Measurements from ENCODE around the gene FBXO46. TPM values are rescaled to one million over a fixed set of nuclear protein-coding genes. Genes with fewer than 3 reads are reported as not detected.

Gene FBXO46
- total RNA-seq, 1 experiment from 2014 or later = 45.5 TPM

- Histone ChIP-seq H4K20me1 (ENCODE audit: insufficient read depth) (peaks cover 9% of the 10 kb centered on the region), H3K4me3 (no peak overlapping the region), H3K4me2 (no peak overlapping the region), H3K9me3 (ENCODE audit: insufficient read depth, low read depth) (no peaks in the 10 kb centered on the region), H3K36me3 (ENCODE audit: low read depth) (peaks cover 28% of the 10 kb centered on the region), H3F3A (ENCODE audit: insufficient read depth, low read depth) (peaks cover 62% of the 10 kb centered on the region; the same call in 1 of the 2 replicates), H3K27me3 (ENCODE audit: insufficient read depth, low read depth) (no peaks in the 10 kb centered on the region), H3K79me2 (ENCODE audit: low read depth) (peaks cover 2% of the 10 kb centered on the region; the same call in 1 of the 2 replicates), H3K27ac (no peak overlapping the region), H3K4me1 (replicated peaks; ENCODE audit: insufficient read depth) (peaks cover 10% of the 10 kb centered on the region), H3K9me2 (ENCODE audit: insufficient read depth) (no peaks in the 10 kb centered on the region), H2AFZ (no peak overlapping the region)
- BruUV-seq (replicated peaks) = no TSS peak
- ChIA-PET CTCF (no interaction called here), POLR2A (ENCODE audit: unreplicated experiment) (no interaction called here)
- no peak for TF ChIP-seq EZH2 (IDR thresholded peaks at IDR 0.05; ENCODE audit: low read depth)
- TF ChIP-seq, protein P1, sequence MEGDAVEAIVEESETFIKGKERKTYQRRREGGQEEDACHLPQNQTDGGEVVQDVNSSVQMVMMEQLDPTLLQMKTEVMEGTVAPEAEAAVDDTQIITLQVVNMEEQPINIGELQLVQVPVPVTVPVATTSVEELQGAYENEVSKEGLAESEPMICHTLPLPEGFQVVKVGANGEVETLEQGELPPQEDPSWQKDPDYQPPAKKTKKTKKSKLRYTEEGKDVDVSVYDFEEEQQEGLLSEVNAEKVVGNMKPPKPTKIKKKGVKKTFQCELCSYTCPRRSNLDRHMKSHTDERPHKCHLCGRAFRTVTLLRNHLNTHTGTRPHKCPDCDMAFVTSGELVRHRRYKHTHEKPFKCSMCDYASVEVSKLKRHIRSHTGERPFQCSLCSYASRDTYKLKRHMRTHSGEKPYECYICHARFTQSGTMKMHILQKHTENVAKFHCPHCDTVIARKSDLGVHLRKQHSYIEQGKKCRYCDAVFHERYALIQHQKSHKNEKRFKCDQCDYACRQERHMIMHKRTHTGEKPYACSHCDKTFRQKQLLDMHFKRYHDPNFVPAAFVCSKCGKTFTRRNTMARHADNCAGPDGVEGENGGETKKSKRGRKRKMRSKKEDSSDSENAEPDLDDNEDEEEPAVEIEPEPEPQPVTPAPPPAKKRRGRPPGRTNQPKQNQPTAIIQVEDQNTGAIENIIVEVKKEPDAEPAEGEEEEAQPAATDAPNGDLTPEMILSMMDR (conservative IDR thresholded peaks at IDR 0.05) = no peak; the same call in 1 of the 2 replicates
- no peak for DNase-seq
- intact Hi-C loops (cut with micrococcal nuclease; ENCODE audit: unreplicated experiment) = no loop called here
These were observed 44.1 kb upstream of the FBXO46 start for GRCh38 chr19:45774765-45775164.

DNA sequence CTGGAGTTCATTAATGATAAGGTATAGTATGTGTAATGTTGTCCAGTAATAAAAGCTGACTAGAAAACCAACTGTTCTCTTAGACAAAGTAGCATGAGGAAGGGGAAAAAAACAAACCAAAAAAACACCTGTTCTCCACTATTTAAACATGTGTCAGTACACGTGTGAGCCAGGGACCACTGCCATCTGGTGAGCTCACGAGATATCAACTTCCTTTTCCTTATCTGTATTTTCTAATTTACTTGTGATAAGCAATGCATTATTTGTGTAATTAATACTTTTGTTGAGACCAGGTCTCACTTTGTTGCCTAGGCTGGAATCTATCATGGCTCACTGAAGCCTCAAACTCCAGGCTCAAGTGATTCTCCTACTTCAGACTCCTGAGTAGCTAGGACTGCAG lies 42.7 kb upstream of the FBXO46 start:
- Histone ChIP-seq H3K27ac (no peak overlapping the region), H3K4me1 (replicated peaks; ENCODE audit: insufficient read depth) (peaks cover 7% of the 10 kb centered on the region; the same call in 1 of the 2 replicates), H3K36me3 (ENCODE audit: low read depth) (peaks cover 24% of the 10 kb centered on the region; the same call in 1 of the 2 replicates), H3K4me3 (no peak overlapping the region), H2AFZ (no peak overlapping the region), H3K4me2 (no peak overlapping the region), H3F3A (ENCODE audit: insufficient read depth, low read depth) (peaks cover 67% of the 10 kb centered on the region; the same call in 1 of the 2 replicates), H3K79me2 (ENCODE audit: low read depth) (no peaks in the 10 kb centered on the region), H3K9me3 (ENCODE audit: insufficient read depth, low read depth) (no peaks in the 10 kb centered on the region), H3K9me2 (ENCODE audit: insufficient read depth) (no peaks in the 10 kb centered on the region), H3K27me3 (ENCODE audit: insufficient read depth, low read depth) (no peaks in the 10 kb centered on the region), H4K20me1 (ENCODE audit: insufficient read depth) (peaks cover 9% of the 10 kb centered on the region)
- intact Hi-C loops (cut with micrococcal nuclease; ENCODE audit: unreplicated experiment) = no loop called here
- BruUV-seq (replicated peaks) = no TSS peak
- ChIA-PET CTCF (no interaction called here), POLR2A (ENCODE audit: unreplicated experiment) (interaction anchor here (0.7 to 0.9 kb wide), 2 partner anchors 10 to 20 kb away, joined by 4 to 7 read pairs; no protein-coding TSS in a partner anchor)
- TF ChIP-seq EZH2 (IDR thresholded peaks at IDR 0.05; ENCODE audit: low read depth) = no peak
- TF ChIP-seq, protein P1 (conservative IDR thresholded peaks at IDR 0.05) = no peak
- no peak for DNase-seq

DNA sequence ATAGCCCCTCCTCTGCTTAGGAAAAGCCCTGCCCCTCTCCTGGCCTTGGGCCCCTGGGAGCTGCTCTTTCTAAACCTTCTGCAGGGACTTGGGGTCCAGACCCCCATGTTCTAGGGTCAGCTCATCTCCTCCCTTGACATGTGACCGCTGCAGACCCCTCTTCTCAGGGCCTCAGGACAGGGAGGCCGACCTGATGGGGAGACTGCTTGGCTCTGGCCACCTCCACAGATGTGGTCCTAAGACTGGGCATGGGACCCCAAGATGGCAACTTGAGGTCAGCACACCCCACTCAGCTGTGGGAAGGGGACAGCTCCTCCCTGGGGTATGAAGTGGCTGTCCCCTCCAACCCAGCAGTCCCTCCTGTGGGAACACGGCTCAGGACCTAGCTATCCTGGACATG lies 42.2 kb upstream of the FBXO46 start:
- H3K27ac ChIP-seq = no peak overlapping the region
- H3K4me1 ChIP-seq (replicated peaks; ENCODE audit: insufficient read depth) = peaks cover 7% of the 10 kb centered on the region; the same call in 1 of the 2 replicates
- no peaks in the 10 kb centered on the region for H3K27me3 ChIP-seq (ENCODE audit: insufficient read depth, low read depth)
- H3K79me2 ChIP-seq (ENCODE audit: low read depth) = no peaks in the 10 kb centered on the region
- no peak for TF ChIP-seq EZH2 (IDR thresholded peaks at IDR 0.05; ENCODE audit: low read depth)
- TF ChIP-seq, protein P1 (conservative IDR thresholded peaks at IDR 0.05) = no peak
- no peaks in the 10 kb centered on the region for H3K9me2 ChIP-seq (ENCODE audit: insufficient read depth)
- peaks cover 21% of the 10 kb centered on the region; the same call in 1 of the 2 replicates for H3K36me3 ChIP-seq (ENCODE audit: low read depth)
- ChIA-PET POLR2A (ENCODE audit: unreplicated experiment) (interaction anchor here (0.9 to 1.0 kb wide), 2 partner anchors 10 to 55 kb away, joined by 3 to 4 read pairs; no protein-coding TSS in a partner anchor), CTCF (no interaction called here)
- no peaks in the 10 kb centered on the region for H3K9me3 ChIP-seq (ENCODE audit: insufficient read depth, low read depth)
- no peak overlapping the region for H3K4me2 ChIP-seq
- no peak overlapping the region for H2AFZ ChIP-seq
- intact Hi-C loops (cut with micrococcal nuclease; ENCODE audit: unreplicated experiment) = no loop called here
- no peak overlapping the region for H3K4me3 ChIP-seq
- BruUV-seq (replicated peaks) = no TSS peak
- peaks cover 5% of the 10 kb centered on the region for H4K20me1 ChIP-seq (ENCODE audit: insufficient read depth)
- peaks cover 70% of the 10 kb centered on the region; the same call in 1 of the 2 replicates for H3F3A ChIP-seq (ENCODE audit: insufficient read depth, low read depth)
- no peak for DNase-seq

Measured in PC-9 (cell line).